ENCODE measurements around the gene NLGN4X. TPM values are rescaled to one million over a fixed set of nuclear protein-coding genes. Genes with fewer than 3 reads are reported as not detected.
"Not testable (repeated sequence)": the region's sequence is repeated elsewhere in the genome, so short reads cannot be mapped to it uniquely, and the experiment has no call there.

NLGN4X gene
- total and polyA plus RNA-seq, 8 donors: 0.45 to 2.6 (median 1.7) TPM

DNA sequence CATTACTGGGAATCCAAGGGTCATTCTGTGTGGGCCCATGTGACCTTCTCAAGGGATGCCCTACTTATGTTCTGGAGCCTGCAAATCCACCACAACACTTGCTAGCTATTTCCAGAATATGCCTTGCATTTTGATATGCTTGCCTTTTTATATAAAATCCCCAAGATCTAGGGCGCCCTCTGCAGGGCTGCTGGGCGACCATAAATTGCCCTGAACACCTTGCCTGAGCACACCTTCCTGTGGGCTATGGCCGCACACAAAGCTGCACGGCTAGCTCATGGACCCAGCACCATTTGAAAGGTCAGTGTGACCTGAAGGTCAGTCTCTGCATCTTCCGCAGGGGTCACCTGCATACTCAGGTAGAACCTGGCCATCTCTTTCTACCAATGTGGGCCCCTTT, 311.7 kb downstream of the NLGN4X start:
- TF ChIP-seq, protein P1, sequence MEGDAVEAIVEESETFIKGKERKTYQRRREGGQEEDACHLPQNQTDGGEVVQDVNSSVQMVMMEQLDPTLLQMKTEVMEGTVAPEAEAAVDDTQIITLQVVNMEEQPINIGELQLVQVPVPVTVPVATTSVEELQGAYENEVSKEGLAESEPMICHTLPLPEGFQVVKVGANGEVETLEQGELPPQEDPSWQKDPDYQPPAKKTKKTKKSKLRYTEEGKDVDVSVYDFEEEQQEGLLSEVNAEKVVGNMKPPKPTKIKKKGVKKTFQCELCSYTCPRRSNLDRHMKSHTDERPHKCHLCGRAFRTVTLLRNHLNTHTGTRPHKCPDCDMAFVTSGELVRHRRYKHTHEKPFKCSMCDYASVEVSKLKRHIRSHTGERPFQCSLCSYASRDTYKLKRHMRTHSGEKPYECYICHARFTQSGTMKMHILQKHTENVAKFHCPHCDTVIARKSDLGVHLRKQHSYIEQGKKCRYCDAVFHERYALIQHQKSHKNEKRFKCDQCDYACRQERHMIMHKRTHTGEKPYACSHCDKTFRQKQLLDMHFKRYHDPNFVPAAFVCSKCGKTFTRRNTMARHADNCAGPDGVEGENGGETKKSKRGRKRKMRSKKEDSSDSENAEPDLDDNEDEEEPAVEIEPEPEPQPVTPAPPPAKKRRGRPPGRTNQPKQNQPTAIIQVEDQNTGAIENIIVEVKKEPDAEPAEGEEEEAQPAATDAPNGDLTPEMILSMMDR (IDR thresholded peaks at IDR 0.05): no peak
- Histone ChIP-seq H3K27ac (no peak overlapping the region), H3K27me3 (no peaks in the 10 kb centered on the region), H3K9me3 (peaks cover 0 to under 1% of the 10 kb centered on the region in 2 donors), H3K4me1 (no peaks in the 10 kb centered on the region), H3K4me3 (no peak overlapping the region), H3K36me3 (no peaks in the 10 kb centered on the region)
- intact Hi-C loops (cut with DNase I): no loop called here
- DNase-seq (no peak), ATAC-seq (no peak)

DNA sequence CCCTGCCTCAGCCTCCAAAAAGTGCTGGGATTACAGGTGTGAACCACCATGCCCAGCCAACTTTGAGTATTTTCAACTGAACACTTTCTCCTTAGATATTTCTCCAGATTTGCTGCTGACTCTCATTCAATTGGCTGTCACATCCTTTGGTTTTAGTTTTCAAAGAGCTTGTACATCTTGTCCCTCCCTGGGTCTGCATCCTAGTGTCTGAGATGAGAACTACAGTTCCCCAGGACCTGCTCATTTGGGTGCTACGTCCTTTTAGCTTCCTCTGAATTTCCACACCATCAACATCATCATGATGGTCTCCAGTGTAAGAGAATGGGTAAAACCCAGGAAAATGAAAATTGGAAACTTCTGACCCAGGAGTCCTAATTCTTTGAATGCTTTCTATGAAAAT, 312.9 kb downstream of the NLGN4X start:
- peaks cover 0 to 3% of the 10 kb centered on the region in 2 donors for H3K9me3 ChIP-seq
- no peaks in the 10 kb centered on the region for H3K36me3 ChIP-seq
- DNase-seq (no peak), ATAC-seq (no peak)
- TF ChIP-seq, protein P1 (IDR thresholded peaks at IDR 0.05): no peak
- intact Hi-C loops (cut with DNase I): no loop called here
- no peaks in the 10 kb centered on the region for H3K27me3 ChIP-seq
- H3K4me3 ChIP-seq: no peak overlapping the region
- H3K4me1 ChIP-seq: no peaks in the 10 kb centered on the region
- no peak overlapping the region for H3K27ac ChIP-seq

DNA sequence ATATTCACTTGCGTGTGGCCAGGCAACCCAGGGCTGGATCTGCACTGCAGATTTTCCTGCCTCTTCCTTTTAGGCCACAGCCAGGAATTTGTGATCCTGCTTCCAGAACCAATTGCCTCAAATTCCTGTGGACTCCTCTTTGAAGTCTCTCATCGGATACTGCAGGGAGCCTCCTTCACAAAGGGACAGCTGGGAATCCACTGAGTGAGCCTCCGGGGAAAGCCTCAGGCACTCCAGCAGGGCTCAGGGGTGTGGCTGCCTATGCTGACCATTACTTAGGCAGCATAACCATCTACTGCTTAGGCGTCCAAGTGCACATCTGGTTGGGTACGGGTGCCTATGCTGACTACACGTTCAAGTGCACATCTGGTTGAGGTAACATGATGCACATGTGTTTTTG, 321.5 kb downstream of the NLGN4X start:
- H3K27ac ChIP-seq: no peak overlapping the region
- H3K9me3 ChIP-seq: peaks cover 0 to 3% of the 10 kb centered on the region in 2 donors
- H3K27me3 ChIP-seq: no peaks in the 10 kb centered on the region
- no peak for DNase-seq
- intact Hi-C loops (cut with DNase I): no loop called here
- H3K36me3 ChIP-seq: no peaks in the 10 kb centered on the region
- no peak overlapping the region for H3K4me3 ChIP-seq
- no peaks in the 10 kb centered on the region for H3K4me1 ChIP-seq
- ATAC-seq: no peak
- TF ChIP-seq, protein P1 (IDR thresholded peaks at IDR 0.05): no peak

DNA sequence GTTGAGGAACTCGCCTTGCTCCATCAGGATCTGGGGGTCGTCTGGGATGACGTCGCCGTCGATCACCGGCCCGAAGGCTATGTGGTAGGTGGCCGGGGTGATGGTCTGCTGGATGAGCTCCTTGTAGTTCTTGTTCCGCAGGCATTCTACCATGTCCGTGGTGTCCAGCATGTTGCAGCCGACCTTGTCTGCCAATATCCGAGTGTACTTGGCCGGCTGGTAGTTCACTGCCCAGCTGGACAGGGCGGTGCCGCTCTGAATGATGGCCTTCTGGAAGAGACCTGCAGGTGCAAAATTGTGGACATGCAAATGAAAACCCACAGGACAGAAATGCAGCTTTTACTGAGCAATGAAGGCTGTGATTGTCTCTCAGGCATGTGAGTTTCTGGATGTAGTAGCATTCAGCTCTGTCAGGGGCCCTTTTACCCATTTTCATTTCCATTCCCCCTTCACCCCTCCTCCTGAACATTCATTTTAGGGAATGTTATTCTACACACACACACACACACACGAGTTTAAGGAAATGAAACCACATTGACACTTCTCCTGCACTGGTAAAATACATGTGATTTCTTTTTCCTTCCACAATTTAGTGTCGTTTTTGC, 325.0 kb downstream of the NLGN4X start:
- H3K27ac ChIP-seq; H3K4me3 ChIP-seq; H3K4me1 ChIP-seq; intact Hi-C loops (cut with DNase I); H3K36me3 ChIP-seq; H3K9me3 ChIP-seq; DNase-seq; H3K27me3 ChIP-seq; ATAC-seq: not testable (repeated sequence)

DNA sequence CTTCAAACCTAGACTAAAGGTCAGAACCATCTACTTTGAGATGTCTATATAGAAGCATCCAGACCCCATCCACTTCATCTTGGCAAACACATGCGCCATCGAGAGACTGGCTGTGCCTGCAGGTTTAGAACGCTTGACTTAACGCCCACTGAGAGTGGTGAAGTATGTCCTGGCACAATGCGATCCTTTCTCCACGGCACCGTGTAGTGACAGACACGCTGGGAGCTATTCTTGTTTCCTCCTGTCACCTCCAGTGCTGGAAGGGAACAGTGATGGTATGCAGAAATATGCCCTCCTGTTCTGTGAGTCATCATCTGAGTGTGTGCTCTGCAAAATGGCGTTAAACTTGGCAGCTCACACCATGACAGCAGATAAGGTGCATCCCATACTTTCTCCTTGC, 330.2 kb downstream of the NLGN4X start:
- Histone ChIP-seq H3K27me3 (no peaks in the 10 kb centered on the region), H3K27ac (no peak overlapping the region), H3K36me3 (no peaks in the 10 kb centered on the region), H3K9me3 (no peaks in the 10 kb centered on the region), H3K4me1 (no peaks in the 10 kb centered on the region), H3K4me3 (no peak overlapping the region)
- intact Hi-C loops (cut with DNase I): no loop called here
- ATAC-seq (no peak), DNase-seq (no peak)
- TF ChIP-seq, protein P1 (IDR thresholded peaks at IDR 0.05): no peak

DNA sequence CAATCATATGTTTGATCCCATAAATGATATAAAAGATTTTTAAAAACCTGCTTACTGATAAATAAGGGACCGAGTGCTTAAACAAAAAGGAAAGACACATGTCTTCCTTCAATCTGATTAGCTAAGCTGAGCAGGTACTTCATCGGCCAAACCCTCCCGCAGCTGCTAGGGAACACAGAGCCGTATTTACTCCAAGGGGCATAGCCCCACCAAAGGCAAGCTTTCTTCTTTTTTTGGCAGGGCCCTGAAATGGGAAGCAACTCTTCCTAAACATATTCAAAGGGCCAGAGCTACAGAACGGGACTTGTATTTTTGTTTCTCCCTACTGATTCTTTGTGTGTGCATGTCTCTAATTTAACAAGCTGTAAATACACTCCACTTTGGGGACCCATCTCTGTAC, 337.3 kb downstream of the NLGN4X start:
- ATAC-seq: no peak
- Histone ChIP-seq H3K27ac (no peak overlapping the region), H3K27me3 (no peaks in the 10 kb centered on the region), H3K4me3 (no peak overlapping the region), H3K36me3 (no peaks in the 10 kb centered on the region), H3K9me3 (no peaks in the 10 kb centered on the region), H3K4me1 (no peaks in the 10 kb centered on the region)
- TF ChIP-seq, protein P1 (IDR thresholded peaks at IDR 0.05): no peak
- no peak for DNase-seq
- intact Hi-C loops (cut with DNase I): no loop called here
